HG03432 (cell line): ENCODE results near the gene FAM53A.

ENCODE experiments used
- ATAC-seq: cut with Tn5 transposase; IDR thresholded peaks from one replicate; pipeline ENCODE4 v1.9.1; 2021; ENCODE audit warnings: mild to moderate bottlenecking, moderate library complexity; ENCODE audit not compliant: unreplicated experiment

FAM53A gene

GRCh38 chr4:1595789-1596325 is 88.3 kb downstream of the FAM53A start:
- no peak for ATAC-seq

- ATAC-seq = no peak
Measured at GRCh38 chr4:1594871-1595788, 89.0 kb downstream of the FAM53A start.

- ATAC-seq = no peak
Measured at GRCh38 chr4:1593881-1594345, 90.2 kb downstream of the FAM53A start.

GRCh38 chr4:1593458-1593857 is 90.7 kb downstream of the FAM53A start:
- ATAC-seq = no peak

GRCh38 chr4:1592709-1593417 is 91.2 kb downstream of the FAM53A start:
- no peak for ATAC-seq

- no peak for ATAC-seq
Measured at GRCh38 chr4:1592068-1592708, 91.9 kb downstream of the FAM53A start.

GRCh38 chr4:1591107-1591506 is 93.0 kb downstream of the FAM53A start:
- ATAC-seq = no peak

- ATAC-seq = no peak
Measured at GRCh38 chr4:1590244-1590643, 93.9 kb downstream of the FAM53A start.
